Astrocyte (in vitro differentiated cells and primary cell): ENCODE data around the gene RIPOR3.

Source experiments
- EZH2 ChIP-seq: IDR thresholded peaks from 2 replicates; pipeline ENCODE4 v1.6.1; 2012; ENCODE audit warnings: mild to moderate bottlenecking, low read length, inconsistent platforms; ENCODE audit not compliant: insufficient read depth
- TF ChIP-seq, protein P1 (sequence below): IDR thresholded peaks from 2 replicates; pipeline ENCODE4 v1.5.1; 2011; ENCODE audit warnings: low read depth, mild to moderate bottlenecking, inconsistent platforms, low read length, moderate library complexity; ENCODE audit not compliant: insufficient read depth

DNA sequence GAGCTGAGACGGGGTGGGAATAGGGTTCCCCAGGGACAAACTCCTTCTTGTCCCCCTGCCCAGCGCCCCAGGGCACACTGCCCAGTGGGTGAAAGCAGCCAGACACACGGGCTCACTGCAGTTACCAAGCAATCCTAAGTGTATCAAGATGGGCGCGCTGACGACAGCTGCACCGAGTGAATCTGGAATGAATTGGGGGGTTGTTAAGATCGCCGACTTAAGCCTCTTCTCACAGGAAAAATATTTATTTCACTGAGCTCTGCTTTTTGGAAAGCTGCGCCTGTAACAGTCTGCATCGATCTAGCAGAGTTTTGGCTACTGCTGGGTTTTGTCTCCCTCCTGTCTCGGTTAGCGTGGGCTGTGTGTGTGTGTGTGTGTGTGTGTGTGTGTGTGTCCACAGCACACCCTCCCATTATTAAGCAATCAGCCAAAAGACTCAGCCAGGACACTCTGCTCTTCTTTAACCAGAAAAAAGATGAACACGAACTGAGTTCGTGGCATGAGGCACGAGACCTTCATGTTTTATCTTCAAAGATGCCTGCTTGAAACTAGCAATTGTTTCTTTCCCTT, 35.9 kb downstream of the RIPOR3 start:
- TF ChIP-seq, protein P1, sequence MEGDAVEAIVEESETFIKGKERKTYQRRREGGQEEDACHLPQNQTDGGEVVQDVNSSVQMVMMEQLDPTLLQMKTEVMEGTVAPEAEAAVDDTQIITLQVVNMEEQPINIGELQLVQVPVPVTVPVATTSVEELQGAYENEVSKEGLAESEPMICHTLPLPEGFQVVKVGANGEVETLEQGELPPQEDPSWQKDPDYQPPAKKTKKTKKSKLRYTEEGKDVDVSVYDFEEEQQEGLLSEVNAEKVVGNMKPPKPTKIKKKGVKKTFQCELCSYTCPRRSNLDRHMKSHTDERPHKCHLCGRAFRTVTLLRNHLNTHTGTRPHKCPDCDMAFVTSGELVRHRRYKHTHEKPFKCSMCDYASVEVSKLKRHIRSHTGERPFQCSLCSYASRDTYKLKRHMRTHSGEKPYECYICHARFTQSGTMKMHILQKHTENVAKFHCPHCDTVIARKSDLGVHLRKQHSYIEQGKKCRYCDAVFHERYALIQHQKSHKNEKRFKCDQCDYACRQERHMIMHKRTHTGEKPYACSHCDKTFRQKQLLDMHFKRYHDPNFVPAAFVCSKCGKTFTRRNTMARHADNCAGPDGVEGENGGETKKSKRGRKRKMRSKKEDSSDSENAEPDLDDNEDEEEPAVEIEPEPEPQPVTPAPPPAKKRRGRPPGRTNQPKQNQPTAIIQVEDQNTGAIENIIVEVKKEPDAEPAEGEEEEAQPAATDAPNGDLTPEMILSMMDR = no peak
- TF ChIP-seq EZH2 = no peak
